ENCODE results near the gene JUP. TPM values are rescaled to one million over a fixed set of nuclear protein-coding genes. Genes with fewer than 3 reads are reported as not detected.
A peak's percentile ranks its signal among the peaks of the same experiment; 100 is the strongest.
"Not testable (repeated sequence)": the region's sequence is repeated elsewhere in the genome, so short reads cannot be mapped to it uniquely, and the experiment has no call there.

The JUP gene
- total RNA-seq = under 1 TPM; 0.35 to 0.45 TPM

DNA sequence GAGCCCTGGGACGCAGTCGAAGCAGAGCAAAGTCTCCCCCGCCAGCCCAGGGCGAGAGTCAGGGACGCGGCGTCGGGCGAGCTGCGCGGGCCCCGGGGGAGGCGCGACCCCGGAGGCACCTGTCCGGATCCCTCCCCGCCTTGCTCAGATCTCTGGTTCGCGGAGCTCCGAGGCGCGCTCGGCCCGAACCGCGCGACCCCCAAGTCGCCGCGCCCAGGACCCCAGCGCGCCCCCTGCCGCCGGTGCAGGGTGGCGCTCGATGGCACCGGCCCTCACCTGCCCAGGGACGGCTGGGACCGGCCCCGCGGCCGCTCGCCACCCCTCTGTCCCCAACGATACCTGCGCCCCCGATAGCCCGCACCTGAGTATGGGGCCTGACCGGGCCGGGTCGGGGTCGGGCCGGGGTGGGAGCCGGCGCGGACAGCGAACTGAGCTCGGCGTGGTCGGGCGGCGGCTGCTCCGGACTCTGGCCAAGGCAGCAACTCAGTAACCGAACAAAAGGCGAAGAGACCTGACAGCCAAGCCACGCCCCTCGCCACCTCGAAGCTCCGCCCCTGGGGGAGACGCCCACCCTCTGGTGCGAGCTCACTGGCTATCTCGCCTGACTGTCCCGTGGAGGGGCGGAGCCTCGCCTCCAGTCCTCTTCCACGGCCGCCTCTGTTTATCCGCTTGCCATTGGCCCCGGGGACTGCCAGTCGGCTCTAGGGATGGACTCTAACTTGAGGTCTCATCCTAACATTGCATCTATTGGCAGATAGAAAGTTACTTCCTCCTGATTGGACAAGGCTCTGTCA, at the start of gene JUP:
TSS of gene JUP (minus strand) at position 485 of the 794 bp plus-strand sequence. CDS start 14,857 bp downstream, outside the sequence.
- peaks cover 22% of the 10 kb centered on the region for H3K4me1 Mint-ChIP-seq
- POLR2A ChIA-PET = interaction anchor here (0.8 to 1.1 kb wide), 3 partner anchors 10 to 97 kb away, joined by 3 to 4 read pairs (median 3); partner anchors contain the start of gene EIF1
- no peaks in the 10 kb centered on the region for H3K9me3 Mint-ChIP-seq
- CTCF ChIA-PET = interaction anchor here (0.6 to 3.2 kb wide), 13 partner anchors 8 to 234 kb away, joined by 3 to 14 read pairs (median 3); partner anchors contain the start of genes NKIRAS2 and P3H4
- peak within 1 kb of the TSS; percentile 44 for H3K4me3 Mint-ChIP-seq
- H3K27ac Mint-ChIP-seq = no peak within 1 kb of the TSS
- peaks cover 46% of the 10 kb centered on the region for H3K27me3 Mint-ChIP-seq
- H3K36me3 Mint-ChIP-seq (ENCODE audit: low read depth) = no peaks in the 10 kb centered on the region
- peak; percentile 88 for DNase-seq

DNA sequence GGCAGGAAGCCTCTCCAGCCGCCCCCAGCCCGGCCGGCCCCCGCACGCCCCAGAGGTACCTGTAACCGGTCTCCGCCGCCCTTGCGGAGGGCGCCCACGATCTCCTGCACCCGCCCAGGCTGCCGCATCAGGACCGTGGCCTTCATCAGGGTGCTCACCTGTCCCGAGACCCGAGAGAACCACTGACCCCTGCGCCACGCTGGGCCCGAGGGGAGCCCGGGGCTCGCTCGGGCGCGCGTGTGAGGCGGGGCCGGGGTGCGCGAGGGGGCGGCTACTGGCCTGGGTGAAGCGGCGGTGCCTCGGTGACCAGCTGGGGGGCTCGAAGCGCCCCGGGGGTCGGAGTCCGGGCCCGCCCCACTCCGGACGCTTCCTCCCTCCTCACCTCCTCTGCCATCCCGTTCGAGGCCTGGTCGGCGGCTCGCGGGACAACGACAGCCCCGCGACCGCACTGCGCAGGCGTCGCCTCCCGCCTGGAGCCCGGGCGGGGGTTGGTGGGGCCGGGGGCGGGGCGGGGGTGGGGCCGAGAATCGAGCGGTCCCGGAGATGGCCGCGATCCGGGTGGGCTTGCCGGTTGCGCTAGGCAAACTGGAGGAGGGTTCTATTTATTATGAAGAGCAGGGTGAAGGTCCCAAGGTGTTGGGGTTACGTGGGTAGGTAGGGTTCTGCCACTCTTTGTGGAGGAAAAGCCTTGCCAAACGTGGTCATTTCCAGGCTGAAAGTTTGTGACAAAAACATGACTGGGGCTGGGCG, 49.5 kb upstream of the JUP start, which contains the start of gene NT5C3B:
TSS of gene NT5C3B (minus strand) at position 433 of the 750 bp plus-strand sequence. CDS start at position 394, 39 bp downstream.
- Mint-ChIP-seq H3K27me3 (peaks cover 6% of the 10 kb centered on the region), H3K36me3 (ENCODE audit: low read depth) (peaks cover 2% of the 10 kb centered on the region), H3K4me1 (peaks cover 12% of the 10 kb centered on the region), H3K9me3 (no peaks in the 10 kb centered on the region), H3K27ac (no peak within 1 kb of the TSS), H3K4me3 (peak within 1 kb of the TSS; percentile 73)
- ChIA-PET CTCF (no interaction called here), POLR2A (interaction anchor here (0.6 to 1.8 kb wide), 3 partner anchors 26 to 29 kb away, joined by 3 to 5 read pairs (median 3); partner anchors contain the start of gene KLHL11)
- DNase-seq = peak; percentile 54

DNA sequence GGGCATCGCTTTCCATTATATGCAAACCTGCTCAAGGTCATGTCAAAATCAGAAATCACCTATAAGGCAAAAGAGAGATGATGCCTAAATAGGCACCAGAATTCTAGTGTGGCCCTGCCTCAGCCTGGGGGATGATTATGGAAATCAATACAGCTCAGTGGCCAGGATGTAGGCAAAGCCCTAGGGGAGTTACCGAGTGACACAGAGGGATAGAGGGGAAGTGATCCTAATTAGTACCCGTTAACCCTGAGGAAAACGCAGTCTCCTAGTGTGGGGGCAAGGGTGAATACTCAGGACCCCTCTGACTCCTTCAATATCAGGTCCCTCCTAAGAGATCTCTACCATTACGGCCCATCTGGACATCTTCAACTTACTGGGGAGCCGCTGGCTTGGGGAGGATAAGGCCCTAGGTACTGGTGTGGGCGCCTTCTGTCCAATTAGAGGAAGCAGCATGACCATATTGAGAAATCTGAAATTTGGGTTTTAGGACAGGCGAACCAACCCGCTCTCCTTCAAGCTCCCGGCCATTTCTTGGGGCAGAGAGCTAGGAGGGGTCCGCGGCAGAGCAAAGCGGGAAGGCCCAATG, 48.8 kb upstream of the JUP start:
- Mint-ChIP-seq H3K36me3 (ENCODE audit: low read depth) (peaks cover 2% of the 10 kb centered on the region), H3K27ac (no peak overlapping the region), H3K27me3 (peaks cover 6% of the 10 kb centered on the region), H3K4me1 (peaks cover 12% of the 10 kb centered on the region), H3K4me3 (peak overlapping the region; percentile 66), H3K9me3 (no peaks in the 10 kb centered on the region)
- POLR2A ChIA-PET = interaction anchor here (1.0 to 1.1 kb wide), 2 partner anchors 15 to 30 kb away, joined by 3 read pairs; partner anchors contain the start of gene KLHL11
- DNase-seq = no peak
- CTCF ChIA-PET = interaction anchor here (1.4 kb wide), 1 partner anchor 24 kb away, joined by 6 read pairs; the partner anchor contains the start of gene P3H4

GRCh38 chr17:41829961-41830360, 43.5 kb upstream of the JUP start:
- CTCF ChIA-PET = interaction anchor here (0.6 kb wide), 1 partner anchor 9 kb away, joined by 6 read pairs; no protein-coding TSS in a partner anchor
- not testable (repeated sequence) for H3K27ac Mint-ChIP-seq; H3K4me3 Mint-ChIP-seq; H3K27me3 Mint-ChIP-seq; DNase-seq; H3K9me3 Mint-ChIP-seq; H3K4me1 Mint-ChIP-seq; H3K36me3 Mint-ChIP-seq (ENCODE audit: low read depth)
- POLR2A ChIA-PET = interaction anchor here (0.8 to 1.3 kb wide), 2 partner anchors 19 to 88 kb away, joined by 4 to 5 read pairs; partner anchors contain the start of genes ACLY and P3H4

DNA sequence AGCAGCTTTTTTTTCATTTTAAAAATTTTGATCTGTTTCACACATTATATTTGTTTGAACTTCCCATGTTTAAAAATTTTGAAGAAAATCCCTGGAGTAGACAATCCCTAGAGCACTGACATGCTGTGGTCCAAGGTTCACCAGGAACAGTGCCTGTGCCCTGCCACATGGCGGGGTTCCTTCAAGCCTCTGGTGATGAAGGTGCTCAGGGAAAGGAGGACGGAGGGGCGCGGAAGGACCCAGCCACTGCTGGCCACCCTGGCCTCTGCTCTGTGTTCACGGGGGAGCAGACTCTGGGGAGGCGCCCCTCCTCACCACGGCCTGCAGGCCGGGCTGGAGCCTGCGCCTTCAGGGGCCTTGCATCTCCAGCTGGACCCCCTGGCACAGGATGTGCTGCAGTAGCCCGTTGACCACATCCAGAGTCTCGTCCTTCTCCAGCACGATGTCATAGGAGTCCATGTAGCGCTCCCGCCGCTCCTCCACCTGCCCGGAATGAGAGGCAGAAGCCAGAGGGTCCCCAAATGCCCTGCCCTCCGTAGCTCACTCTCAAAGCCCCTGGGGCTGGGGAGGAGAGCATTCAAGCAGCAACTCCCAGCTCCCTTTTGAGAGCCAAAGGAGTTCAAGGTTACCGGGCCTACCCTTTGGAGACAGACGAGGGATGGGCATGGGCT, 38.8 kb upstream of the JUP start:
- H3K9me3 Mint-ChIP-seq = no peaks in the 10 kb centered on the region
- H3K4me1 Mint-ChIP-seq = no peaks in the 10 kb centered on the region
- POLR2A ChIA-PET = no interaction called here

DNA sequence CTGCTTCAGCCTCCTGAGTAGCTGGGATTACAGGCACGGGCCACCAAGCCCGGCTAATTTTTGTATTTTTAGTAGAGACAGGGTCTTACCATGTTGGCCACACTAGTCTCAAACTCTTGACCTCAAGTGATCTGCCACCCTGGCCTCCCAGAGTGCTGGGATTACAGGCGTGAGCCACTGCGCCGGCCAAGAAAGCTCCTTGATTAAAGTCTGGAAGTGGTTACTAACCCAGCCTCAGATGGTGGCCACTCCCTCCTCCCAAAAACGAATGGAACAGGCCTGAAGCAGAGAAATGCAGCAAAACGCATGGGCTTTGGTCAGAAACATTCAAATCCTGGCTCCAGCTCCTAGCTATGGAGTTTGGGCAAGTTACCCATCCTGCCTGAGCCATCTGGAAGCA, 37.6 kb upstream of the JUP start:
- H3K27me3 Mint-ChIP-seq = no peaks in the 10 kb centered on the region
- ChIA-PET POLR2A (no interaction called here), CTCF (interaction anchor here (2.6 kb wide), 1 partner anchor 12 kb away, joined by 10 read pairs; the partner anchor contains the start of gene P3H4)
- H3K27ac Mint-ChIP-seq = no peak overlapping the region
- no peaks in the 10 kb centered on the region for H3K36me3 Mint-ChIP-seq (ENCODE audit: low read depth)
- DNase-seq = no peak
- no peaks in the 10 kb centered on the region for H3K9me3 Mint-ChIP-seq
- H3K4me1 Mint-ChIP-seq = no peaks in the 10 kb centered on the region
- no peak overlapping the region for H3K4me3 Mint-ChIP-seq

More for the DNA sequence above, 38.8 kb upstream of the JUP start:
- Mint-ChIP-seq H3K27me3 (no peaks in the 10 kb centered on the region), H3K27ac (no peak overlapping the region), H3K4me3 (no peak overlapping the region), H3K36me3 (ENCODE audit: low read depth) (no peaks in the 10 kb centered on the region)
- no peak for DNase-seq
- CTCF ChIA-PET = no interaction called here

GRCh38 chr17:41823580-41823979, 37.1 kb upstream of the JUP start:
- ChIA-PET CTCF (interaction anchor here (2.6 kb wide), 1 partner anchor 12 kb away, joined by 10 read pairs; the partner anchor contains the start of gene P3H4), POLR2A (no interaction called here)
- Mint-ChIP-seq H3K9me3 (no peaks in the 10 kb centered on the region), H3K27ac (no peak overlapping the region), H3K4me3 (no peak overlapping the region), H3K36me3 (ENCODE audit: low read depth) (no peaks in the 10 kb centered on the region), H3K27me3 (no peaks in the 10 kb centered on the region), H3K4me1 (no peaks in the 10 kb centered on the region)
- DNase-seq = no peak

DNA sequence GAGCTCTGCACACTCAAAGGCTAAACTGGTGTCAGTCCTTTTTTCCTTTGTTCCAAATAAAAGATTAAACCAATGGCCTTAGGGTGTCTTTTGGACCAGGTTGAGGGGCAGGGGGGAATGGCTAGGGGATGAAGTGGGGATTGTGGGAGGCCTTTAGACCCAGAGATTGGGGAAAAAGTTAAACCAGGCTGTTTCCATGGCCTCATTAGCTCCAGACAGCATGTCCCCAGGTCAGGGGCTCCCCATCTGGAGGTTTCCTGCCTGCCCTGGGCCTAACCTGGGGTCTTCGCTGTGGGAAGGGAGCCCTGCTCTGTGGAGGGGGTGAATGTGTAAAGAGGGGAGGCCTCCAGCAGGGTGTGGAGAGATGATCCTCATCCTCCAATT, 36.6 kb upstream of the JUP start:
- POLR2A ChIA-PET = interaction anchor here (1.3 kb wide), 1 partner anchor 12 kb away, joined by 3 read pairs; the partner anchor contains the start of gene P3H4
- Mint-ChIP-seq H3K36me3 (ENCODE audit: low read depth) (no peaks in the 10 kb centered on the region), H3K9me3 (no peaks in the 10 kb centered on the region), H3K27ac (no peak overlapping the region), H3K27me3 (no peaks in the 10 kb centered on the region), H3K4me3 (no peak overlapping the region), H3K4me1 (no peaks in the 10 kb centered on the region)
- CTCF ChIA-PET = interaction anchor here (2.6 kb wide), 1 partner anchor 11 kb away, joined by 10 read pairs; the partner anchor contains the start of gene P3H4
- no peak for DNase-seq

DNA sequence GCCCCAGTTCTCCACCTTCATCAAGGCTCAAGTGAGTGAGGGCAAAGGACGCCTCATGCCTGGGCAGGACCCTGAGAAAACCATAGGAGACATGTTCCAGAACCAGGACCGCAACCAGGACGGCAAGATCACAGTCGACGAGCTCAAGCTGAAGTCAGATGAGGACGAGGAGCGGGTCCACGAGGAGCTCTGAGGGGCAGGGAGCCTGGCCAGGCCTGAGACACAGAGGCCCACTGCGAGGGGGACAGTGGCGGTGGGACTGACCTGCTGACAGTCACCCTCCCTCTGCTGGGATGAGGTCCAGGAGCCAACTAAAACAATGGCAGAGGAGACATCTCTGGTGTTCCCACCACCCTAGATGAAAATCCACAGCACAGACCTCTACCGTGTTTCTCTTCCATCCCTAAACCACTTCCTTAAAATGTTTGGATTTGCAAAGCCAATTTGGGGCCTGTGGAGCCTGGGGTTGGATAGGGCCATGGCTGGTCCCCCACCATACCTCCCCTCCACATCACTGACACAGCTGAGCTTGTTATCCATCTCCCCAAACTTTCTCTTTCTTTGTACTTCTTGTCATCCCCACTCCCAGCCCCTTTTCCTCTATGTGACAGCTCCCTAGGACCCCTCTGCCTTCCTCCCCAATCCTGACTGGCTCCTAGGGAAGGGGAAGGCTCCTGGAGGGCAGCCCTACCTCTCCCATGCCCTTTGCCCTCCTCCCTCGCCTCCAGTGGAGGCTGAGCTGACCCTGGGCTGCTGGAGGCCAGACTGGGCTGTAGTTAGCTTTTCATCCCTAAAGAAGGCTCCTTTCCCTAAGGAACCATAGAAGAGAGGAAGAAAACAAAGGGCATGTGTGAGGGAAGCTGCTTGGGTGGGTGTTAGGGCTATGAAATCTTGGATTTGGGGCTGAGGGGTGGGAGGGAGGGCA, 36.0 kb upstream of the JUP start:
- Mint-ChIP-seq H3K27me3 (no peaks in the 10 kb centered on the region), H3K9me3 (no peaks in the 10 kb centered on the region), H3K4me1 (no peaks in the 10 kb centered on the region), H3K4me3 (no peak overlapping the region), H3K36me3 (ENCODE audit: low read depth) (no peaks in the 10 kb centered on the region), H3K27ac (no peak overlapping the region)
- ChIA-PET POLR2A (interaction anchor here (1.3 kb wide), 1 partner anchor 11 kb away, joined by 3 read pairs; the partner anchor contains the start of gene P3H4), CTCF (interaction anchor here (2.6 kb wide), 1 partner anchor 11 kb away, joined by 10 read pairs; the partner anchor contains the start of gene P3H4)
- DNase-seq = no peak

DNA sequence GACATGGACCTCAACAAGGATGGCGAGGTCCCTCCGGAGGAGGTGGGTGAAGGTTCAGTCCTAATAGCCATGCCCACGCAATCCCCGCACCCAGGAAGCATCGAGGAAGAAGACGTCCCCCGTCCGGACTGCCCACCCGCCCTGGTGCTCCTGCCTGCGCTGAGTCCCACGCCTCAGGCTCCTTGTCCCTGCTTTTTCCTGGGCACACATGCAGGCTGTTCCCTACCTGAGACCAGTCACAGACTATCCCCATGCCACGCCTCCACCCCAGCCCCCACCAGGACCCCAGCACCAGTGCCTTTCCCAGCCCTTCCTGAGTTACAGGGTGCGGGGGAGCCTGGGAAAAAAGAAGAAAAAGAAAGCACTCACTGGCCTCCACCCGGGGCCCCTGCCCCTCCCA, 35.3 kb upstream of the JUP start:
- Mint-ChIP-seq H3K27ac (no peak overlapping the region), H3K9me3 (no peaks in the 10 kb centered on the region), H3K27me3 (no peaks in the 10 kb centered on the region), H3K4me3 (no peak overlapping the region), H3K4me1 (no peaks in the 10 kb centered on the region), H3K36me3 (ENCODE audit: low read depth) (no peaks in the 10 kb centered on the region)
- no peak for DNase-seq
- POLR2A ChIA-PET = no interaction called here
- CTCF ChIA-PET = interaction anchor here (2.6 kb wide), 1 partner anchor 10 kb away, joined by 10 read pairs; the partner anchor contains the start of gene P3H4

DNA sequence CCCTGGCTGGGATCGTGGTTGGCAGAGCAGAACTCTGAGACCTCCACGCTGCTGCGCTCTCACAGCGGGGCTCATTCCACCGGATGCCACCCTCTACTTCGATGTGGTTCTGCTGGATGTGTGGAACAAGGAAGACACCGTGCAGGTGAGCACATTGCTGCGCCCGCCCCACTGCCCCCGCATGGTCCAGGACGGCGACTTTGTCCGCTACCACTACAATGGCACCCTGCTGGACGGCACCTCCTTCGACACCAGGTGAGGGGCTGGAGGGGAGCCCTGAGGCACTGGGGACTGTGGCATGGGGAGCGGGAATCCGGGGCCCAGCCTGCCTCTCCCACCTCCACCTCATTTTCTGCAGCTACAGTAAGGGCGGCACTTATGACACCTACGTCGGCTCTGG, 31.5 kb upstream of the JUP start:
- CTCF ChIA-PET = no interaction called here
- H3K27ac Mint-ChIP-seq = no peak overlapping the region
- POLR2A ChIA-PET = no interaction called here

More for the DNA sequence above, 31.5 kb upstream of the JUP start:
- Mint-ChIP-seq H3K27me3 (peaks cover 6% of the 10 kb centered on the region), H3K4me1 (peaks cover 2% of the 10 kb centered on the region), H3K4me3 (no peak overlapping the region), H3K36me3 (ENCODE audit: low read depth) (no peaks in the 10 kb centered on the region), H3K9me3 (no peaks in the 10 kb centered on the region)
- no peak for DNase-seq
